Measurements from ENCODE around the gene SON. TPM values are rescaled to one million over a fixed set of nuclear protein-coding genes. Genes with fewer than 3 reads are reported as not detected.

SON gene
- total RNA-seq, 1 experiment from 2014 or later: 329 TPM

GRCh38 chr21:33546086-33546485, 3.2 kb downstream of the SON start:
- no peak overlapping the region for H2BK5ac ChIP-seq (ENCODE audit: insufficient read length, low read length)
- no peak overlapping the region for H2AFZ ChIP-seq (ENCODE audit: low read length)
- H3K9ac ChIP-seq (ENCODE audit: extremely low read depth, insufficient read length, low read length): no peak overlapping the region
- Mint-ChIP-seq H3K4me1 (peaks cover 16 to 19% of the 10 kb centered on the region in 2 experiments), H3K36me3 (ENCODE audit: insufficient read depth in 1 of 3, low read depth in 3 of 3) (peaks cover 33 to 66% (median 52%) of the 10 kb centered on the region in 3 experiments), H3K27ac (peak overlapping the region in 1 of 3 experiments; percentile 81; a peak in 2 of 7 replicates), H3K9me3 (no peaks in the 10 kb centered on the region), H3K27me3 (ENCODE audit: low read depth) (no peaks in the 10 kb centered on the region), H3K4me3 (no peak overlapping the region)
- no peak overlapping the region for H3K18ac ChIP-seq (ENCODE audit: insufficient read length, low read depth, low read length)
- peaks cover 42% of the 10 kb centered on the region for H3K79me2 ChIP-seq (ENCODE audit: insufficient read depth, low read length)
- no peaks in the 10 kb centered on the region for H3K23me2 ChIP-seq (ENCODE audit: insufficient read length, low read depth, low read length, poor library complexity, severe bottlenecking)
- H3K79me1 ChIP-seq (ENCODE audit: insufficient read depth, low read depth, low read length, poor library complexity, severe bottlenecking): peaks cover 6% of the 10 kb centered on the region
- H2BK12ac ChIP-seq (ENCODE audit: insufficient read length, low read depth, low read length): no peak overlapping the region
- no peaks in the 10 kb centered on the region for H3K27me3 ChIP-seq (ENCODE audit: insufficient read depth, low read length)
- H3K4me1 ChIP-seq (ENCODE audit: insufficient read depth, low read length): no peaks in the 10 kb centered on the region
- no peak overlapping the region for H3K4ac ChIP-seq (ENCODE audit: low read depth, low read length)
- no peak for TF ChIP-seq CTCF (conservative IDR thresholded peaks at IDR 0.05)
- 100% methylated on average over 1 of the region's 3 CpGs for WGBS (ENCODE audit: extremely low coverage, insufficient read length, low lambda C conversion rate)
- H2AK5ac ChIP-seq (ENCODE audit: insufficient read length, low read length): no peak overlapping the region
- H3K9me3 ChIP-seq (ENCODE audit: control insufficient read depth, low read depth, low read length): no peaks in the 10 kb centered on the region
- DNase-seq: no peak
- H3T11ph ChIP-seq (ENCODE audit: low read length): no peak overlapping the region
- H4K8ac ChIP-seq (replicated peaks; ENCODE audit: insufficient read length, low read depth, low read length): no peak overlapping the region
- H3K27ac ChIP-seq (ENCODE audit: insufficient read length, low read depth, low read length): no peak overlapping the region
- H4K91ac ChIP-seq (ENCODE audit: insufficient read length, low read depth, low read length): no peak overlapping the region
- H3K14ac ChIP-seq (ENCODE audit: insufficient read depth, low read length): no peak overlapping the region
- no peak overlapping the region for H2BK20ac ChIP-seq (ENCODE audit: low read depth, low read length, poor library complexity, severe bottlenecking)
- no peak overlapping the region for H3K56ac ChIP-seq (ENCODE audit: insufficient read length, low read depth, low read length)
- H3K23ac ChIP-seq (ENCODE audit: insufficient read length, low read depth, low read length): no peak overlapping the region
- no peaks in the 10 kb centered on the region for H4K20me1 ChIP-seq (ENCODE audit: control insufficient read depth, insufficient read depth, insufficient read length)
- no peak overlapping the region for H2BK15ac ChIP-seq (ENCODE audit: low read depth, low read length)
- H4K5ac ChIP-seq (ENCODE audit: insufficient read length, low read depth, low read length): no peak overlapping the region
- H2BK120ac ChIP-seq (ENCODE audit: low read depth, low read length, poor library complexity, severe bottlenecking): no peak overlapping the region
- no peak overlapping the region for H3K4me2 ChIP-seq (ENCODE audit: insufficient read depth, insufficient read length, low read length)
